NCI-H345 treated with DMSO at 0.1 percent for 48 hours (cell line): Measurements from ENCODE around the gene ENTPD6.

Experiments
- DNase-seq: peaks from one replicate; lab custom pipeline; 2025; ENCODE audit not compliant: unreplicated experiment; lab: John Stamatoyannopoulos, UW

ENTPD6 gene

DNA sequence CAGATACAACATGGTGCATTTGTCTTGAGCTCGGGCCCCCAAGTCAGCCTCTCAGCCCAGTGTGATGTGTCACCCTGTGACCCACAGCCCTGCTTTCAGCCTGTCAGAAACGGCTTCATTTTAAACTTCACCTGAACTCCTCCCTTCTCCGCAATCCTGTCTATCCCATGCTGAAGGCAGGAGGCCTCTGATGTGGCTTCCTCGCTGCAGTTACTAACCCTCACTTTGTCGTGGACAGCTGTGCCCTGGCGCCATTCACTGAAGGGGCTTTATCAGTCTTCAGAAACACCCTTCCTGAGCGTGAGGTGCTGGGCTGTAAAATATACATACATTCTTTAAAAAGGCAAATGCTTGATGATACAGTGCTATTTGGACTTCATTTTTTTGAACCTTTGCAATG is 7.9 kb upstream of the ENTPD6 start:
- DNase-seq, result no peak

DNA sequence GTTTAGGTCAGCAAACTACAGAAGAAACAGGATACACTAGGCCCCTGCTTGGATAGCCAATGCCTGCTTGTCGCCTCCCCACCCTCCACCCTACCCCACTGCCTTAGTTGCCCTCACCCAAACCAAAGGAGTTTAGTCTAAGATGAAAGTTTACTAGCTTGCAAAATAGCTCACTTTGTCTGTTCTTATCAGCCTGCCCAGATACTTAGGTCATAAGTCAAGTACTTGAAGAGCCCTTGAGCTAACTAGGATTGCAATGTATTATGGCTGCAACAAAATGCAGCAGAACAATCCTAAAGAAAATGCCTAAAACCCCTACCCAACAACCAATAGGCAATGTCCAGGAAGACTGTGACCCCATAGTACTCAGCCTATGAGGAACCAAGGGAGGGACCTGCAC is 7.3 kb upstream of the ENTPD6 start:
- no peak for DNase-seq

DNA sequence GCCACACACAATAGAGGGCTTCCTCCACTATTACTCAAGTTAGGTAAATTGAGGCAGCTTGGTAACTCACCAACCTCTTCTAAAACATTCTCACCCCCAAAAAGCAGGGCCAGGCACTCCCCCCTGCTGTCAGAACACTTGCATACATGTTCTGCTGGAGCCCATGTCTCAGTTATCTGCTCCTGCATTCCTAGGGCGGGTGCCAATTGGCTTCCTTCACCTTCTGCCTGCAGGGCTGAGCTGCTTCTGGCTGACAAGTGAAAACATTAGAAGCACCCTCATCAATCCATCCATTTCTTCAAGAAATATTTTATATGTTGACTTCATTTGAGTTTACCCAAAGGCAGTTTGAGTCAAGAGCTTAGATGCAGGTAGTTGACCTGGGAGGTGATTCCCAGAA is 4.5 kb upstream of the ENTPD6 start:
- no peak for DNase-seq

DNA sequence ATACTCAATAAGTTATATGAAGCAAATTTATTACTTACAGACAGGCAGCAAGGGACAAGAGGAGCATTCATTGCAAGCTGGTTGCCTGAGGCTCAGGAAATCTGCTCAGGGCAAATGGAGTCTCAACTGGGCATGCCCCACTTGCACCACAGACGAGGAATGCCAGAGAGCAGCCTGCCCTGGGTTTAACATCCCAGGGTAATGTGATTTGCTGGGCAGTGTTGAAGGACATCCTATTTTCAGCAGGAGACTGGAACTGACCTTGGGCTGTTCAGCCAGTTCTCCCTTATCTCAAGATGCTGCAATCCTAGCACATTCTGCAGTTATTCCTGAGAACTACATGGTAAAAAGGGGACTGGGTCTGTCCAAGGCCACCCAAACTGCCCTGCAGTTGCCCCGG is 3.8 kb upstream of the ENTPD6 start:
- DNase-seq, result no peak

DNA sequence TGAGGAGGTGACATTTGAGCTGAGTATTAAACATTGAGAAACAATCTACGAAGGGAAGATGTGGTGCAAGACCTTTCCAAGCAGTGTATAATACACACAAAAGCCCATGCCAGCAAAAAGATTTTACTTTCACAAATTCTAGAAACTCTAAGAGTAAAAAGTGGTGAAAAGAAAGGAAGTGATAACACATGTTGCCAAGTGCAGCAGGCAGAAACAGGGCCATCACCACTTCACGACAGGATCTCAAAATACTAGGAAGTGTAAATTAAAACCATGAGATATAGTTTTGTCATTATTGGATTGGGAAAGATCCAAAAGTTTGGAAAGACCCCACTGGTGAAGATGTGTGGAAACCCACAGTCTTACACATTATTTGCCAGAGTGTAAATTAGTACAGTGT is 1.7 kb upstream of the ENTPD6 start:
- no peak for DNase-seq

DNA sequence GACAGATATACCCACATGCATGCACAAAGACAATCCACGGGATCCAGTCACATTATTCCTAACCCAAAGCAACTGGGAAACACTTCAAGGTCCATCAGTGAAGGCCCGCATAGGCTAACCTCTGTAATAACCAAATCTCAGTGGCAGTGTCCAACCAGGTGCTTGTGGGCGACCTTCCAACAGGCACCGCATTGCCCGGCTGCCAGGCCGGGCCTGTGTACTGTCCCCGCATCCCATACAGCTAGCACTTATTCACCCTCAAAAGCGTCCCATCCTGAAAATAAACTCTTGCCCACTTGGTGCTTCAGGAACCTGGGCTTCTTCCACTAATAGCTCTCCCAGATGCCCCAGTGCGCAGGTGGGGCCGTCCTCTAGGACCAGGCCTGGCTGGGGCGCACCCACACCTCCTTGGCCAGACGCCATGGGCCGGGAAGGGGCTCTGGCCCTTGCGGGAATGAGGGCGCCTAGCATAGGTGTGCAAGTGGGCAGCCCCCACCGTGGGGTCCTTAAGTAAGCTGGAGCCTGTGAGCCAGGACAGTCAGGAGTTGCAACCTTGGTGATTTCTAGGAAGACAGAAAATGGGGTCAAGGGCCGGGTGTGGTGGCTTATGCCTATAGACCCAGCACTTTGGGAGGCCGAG is 1.1 kb upstream of the ENTPD6 start:
- no peak for DNase-seq

DNA sequence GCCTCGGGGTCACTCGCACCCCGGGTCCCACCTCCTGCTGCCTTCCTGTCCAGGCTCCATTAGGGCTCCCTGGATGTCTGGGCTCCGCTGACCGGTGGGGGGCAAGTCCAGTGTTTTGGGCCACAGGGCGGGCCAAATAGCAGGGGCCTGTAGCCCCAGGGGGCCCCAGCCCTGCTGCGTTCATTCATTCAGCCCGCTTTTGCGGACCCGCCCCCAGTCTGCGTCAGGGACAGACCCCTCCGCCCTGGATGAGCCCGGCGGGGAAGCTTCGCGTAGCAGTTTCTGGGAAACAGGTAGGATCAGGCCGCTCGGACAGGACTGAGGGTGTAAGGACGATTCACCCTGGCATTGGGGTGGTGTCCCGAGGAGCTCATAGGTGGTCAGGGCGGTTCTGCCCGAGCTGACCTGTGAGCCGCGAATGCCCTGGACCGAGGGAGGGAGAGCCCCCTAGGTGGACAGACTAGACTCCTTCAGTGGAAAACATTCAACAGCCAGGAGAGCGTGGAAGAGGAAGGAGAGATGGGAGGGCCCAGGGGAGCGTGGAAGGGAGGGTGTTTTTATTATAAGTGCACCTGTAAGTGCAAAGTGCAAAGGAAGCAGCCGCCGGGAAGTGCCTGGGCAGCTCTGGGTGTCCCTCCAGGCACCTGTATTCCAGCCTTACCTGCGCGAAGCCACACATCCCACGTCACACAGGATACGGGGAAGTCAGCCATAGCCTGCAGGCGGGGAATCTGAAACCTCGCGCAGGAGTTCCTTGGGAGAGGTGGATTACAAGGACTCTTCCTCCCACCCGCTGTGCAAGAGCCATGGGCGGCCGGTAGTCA is 662 bp downstream of the ENTPD6 start:
- DNase-seq, result peak; percentile 53

DNA sequence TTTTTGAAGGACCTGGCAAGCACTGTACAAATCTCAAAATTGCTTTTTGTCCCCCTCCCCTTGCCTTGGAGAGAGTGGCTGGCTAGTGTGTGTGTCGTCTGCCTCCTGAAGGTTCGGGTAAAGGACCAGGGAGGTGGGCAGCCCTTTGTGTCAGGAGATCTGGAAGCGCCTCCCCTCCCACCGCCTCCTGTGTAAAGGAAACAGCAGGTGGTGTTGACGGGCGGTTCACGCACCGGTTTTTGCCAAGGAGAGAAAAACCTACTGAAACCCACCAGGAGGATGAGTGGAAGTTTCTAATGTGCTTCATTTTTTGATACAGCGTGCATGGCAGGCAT is 1.2 kb downstream of the ENTPD6 start:
- DNase-seq, result peak; percentile 53

DNA sequence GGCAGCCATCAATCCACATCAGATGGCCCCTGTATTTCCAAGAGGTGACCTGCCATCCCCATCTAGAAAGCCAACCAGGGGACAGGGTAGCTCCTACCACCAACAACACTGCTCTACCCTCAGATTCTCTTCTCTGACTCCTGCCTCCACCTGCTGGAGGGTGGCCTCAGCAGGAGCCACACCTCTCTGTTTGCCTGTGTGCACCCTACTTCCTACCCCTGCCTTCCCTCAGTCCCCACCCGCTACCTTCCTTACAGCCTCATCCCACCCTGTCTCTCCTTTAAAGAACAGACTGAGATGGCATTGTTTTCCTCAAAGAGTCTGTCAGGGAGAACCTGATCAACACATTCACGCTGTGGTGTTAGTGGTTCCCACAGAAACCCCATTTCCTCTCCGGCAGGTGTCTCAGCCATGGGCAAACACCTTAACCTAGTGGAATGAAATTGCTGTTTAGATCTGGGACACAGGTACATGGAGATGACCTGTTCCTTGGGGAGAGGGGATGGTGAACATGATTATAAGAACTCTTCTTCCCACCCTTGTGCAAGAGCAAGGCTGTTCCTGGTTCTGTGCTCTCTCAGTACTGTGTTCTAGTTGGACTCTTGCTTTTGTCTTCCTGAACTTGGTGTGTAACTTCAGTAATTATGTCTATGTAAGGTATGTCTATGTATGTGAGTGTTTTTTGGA is 1.8 kb downstream of the ENTPD6 start:
- DNase-seq, result no peak

DNA sequence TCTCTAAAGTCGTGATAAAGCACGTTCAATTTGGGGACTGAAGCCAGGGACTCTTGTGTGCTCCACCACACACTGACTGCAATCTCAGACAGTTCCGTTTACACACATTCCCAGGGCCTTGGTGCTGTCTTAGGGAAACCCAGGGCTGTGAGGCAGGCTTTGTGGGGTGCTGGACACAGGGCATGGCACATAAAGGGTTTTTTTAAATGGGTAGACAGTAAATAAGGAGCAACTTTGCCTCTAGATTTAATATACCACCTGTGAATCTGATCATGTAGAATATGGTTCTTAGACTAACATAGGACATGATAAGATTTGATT is 2.3 kb downstream of the ENTPD6 start:
- no peak for DNase-seq

DNA sequence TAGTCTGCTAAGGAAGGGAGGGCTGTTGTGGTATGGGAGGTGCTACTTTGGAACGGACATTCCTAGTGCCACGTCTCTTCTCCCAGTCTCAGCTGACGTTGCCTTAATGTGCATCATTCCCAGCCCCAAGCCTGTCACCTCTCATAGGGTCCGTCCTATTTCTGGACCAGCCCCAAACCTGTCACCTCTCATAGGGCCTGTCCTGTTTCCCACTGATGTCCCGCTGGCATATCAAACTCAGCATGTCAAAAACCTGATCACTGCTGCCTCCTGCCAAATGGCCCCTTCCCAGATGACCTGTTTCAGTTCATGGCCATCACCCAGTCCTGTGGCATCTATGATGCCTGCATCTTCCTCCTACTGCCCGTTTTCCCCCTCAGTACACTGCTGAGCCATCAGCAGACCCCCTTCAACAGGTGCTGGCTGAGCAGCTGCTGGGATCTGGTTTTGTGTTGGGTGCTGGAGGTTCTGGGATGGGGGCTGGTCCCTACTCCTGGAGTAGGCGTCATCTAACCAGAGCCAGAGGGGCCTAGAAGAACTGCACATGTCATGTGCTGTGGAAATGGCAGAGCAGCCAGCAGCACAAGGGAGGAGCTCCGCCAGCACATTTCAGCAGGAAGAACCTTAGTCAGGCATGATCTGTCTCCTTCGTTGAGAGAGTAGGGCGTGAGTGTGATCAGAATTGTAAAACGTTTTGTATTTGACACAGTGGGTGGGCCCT is 3.3 kb downstream of the ENTPD6 start:
- DNase-seq, result no peak

DNA sequence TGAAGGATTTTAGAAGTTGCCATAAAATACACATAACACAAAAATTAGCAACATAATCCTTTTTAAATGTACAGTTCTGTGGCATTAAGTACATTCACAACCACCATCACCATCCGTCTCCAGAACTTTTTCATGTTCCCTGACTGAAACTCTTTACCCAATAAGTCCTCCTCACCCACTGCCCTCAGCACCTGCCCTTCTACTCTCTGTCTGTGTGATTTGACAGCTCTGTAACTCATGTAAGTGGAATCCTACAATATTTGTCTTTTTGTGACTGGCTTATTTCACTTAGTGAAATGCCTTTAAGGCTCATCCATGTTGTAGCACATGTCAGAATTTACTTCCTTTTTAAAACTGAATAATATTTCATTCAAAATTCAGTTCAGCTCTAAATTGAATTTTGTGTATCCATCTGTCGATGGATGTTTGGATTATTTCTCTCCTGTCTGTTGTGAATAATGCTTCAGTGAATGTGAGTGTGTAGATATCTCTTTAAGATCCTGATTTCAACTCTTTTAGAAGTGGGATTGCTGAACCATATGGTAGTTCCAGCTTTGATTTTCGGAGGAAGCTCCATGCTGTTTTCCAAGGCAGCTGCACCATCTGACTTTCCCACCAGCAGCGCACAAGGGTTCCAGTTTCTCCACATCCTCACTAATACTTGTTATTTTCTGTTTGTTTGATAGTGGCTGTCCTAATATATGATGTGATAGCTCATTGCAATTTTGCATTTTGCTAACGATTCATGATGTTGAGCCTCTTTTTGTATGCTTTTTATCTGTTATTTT is 4.2 kb downstream of the ENTPD6 start:
- no peak for DNase-seq

DNA sequence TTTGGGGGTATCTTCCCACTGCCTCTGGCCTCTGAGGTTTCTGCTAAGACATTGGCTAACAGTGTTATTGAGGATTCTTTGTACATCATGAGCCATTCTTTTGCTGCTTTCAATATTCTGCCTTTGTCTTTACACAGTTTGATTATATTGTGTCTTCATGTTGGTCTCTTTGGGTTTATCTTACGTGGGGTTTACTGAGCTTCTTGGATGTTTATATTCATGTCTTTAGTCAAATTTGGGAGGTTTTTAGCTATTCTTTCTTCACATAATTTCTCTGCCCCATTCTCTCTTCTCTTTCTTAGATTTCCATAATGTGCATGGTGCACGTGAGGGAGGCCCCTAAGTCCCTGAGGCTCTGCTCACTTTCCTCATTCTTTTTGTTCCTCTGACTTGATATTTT is 7.6 kb downstream of the ENTPD6 start:
- DNase-seq, result no peak

DNA sequence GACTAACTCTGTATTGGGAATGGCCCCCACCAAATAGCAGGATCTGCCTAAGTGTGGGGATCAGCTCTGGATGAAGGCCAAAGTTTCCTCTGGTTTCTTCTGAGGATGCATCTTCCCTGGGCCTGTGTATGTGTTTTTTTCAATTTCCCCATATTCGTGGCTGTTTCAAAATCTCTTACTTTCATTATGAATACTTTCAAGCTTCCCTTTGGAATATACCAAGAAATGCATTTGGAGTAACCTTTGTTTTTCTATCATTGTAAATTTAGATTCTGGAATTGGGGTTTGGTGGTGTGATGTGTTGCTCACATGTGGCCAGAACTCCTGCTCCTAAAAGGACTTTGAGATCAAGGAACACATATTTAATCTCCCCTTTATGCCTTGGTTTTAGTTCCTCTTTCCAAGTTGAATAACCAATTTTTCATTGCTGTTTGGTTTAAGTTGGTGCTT is 8.4 kb downstream of the ENTPD6 start:
- DNase-seq, result no peak

DNA sequence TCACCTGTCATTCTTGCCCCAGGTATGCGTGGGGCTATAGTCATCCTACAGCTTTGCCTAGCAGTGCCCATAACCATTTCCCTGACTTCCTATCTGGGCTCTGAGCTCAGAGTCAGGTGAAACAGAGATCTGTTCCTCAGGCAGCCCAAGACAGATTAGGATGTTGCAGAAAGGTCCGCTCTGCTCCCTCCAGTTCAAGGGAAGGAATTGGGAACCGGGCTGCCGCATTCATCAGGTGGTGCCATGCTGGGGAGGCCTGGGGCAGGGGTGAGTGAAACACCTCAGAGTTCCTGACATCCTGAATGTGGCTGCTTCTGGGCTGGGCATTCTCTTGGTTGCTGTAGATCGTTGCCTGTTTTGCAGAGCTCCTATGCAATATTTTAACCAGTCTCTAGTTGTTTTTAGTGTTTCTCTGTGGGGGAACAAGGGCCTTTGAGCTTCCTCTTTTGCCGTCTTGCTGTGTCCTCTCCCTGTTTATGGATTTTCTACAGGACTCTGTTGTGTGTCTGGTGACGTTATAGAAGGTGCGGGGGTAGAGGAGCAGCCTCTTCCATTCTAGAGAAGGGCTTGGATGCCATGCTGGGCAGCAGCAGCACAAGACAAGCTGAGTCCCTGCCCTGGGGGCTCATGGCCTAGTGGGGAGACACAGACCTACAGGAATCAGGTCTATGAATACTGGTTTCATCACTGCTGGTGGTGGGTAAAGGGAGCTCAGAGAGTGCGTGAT is 9.2 kb downstream of the ENTPD6 start:
- no peak for DNase-seq

DNA sequence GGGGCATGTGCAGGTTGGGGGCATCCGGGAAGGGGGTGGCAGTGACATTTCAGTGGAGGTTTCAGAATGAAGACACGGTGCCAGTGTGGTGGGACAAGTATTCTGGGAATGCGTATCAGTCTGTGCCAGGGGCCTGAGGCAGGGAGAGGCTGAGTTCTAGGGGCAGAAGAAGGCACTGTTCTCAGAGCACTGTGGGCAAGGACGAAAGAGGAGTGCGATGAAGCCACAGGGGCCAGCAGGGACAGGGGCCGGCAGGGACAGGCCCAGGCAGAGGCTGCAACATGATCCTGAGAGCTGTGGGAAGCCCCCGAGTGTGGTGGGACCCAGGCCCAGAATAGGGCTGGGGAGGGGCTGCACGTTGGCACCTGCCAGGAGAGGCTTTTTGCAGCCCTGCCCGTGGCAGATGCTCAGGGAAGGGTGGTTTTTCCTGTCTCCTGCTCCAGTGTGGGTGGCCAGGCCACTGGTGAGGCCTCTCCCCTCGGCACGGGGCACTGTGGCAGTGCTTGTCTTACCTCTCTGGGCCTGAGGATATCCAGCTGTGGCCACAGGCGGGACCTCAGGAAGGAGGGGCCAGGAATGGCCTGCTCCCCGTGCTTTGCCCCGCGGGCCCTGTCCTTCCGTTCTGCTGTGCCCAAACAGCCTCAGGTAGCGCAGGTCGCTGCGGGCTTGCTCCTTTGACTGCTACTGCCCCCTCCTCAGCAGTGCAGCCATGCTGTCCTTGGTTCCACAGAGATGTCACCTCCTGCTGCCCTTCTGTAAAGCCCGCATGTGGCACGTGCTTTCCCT is 10.0 kb downstream of the ENTPD6 start:
- no peak for DNase-seq

DNA sequence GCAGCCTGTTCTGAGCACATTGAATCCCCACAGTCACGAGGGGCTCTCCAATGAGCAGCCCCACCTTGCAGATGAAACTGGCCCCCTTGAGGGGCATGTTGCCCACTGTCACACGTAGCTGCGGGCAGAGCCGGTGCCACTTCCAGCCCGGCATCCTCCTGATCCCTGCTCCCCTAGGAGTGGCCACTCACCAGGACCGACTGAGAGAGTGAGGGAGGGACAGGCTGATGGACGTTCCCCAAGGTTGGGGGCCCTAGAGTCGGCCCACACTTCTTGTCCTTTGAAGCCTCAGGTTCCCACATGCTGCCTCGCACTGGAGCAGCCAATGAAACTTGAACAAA is 10.5 kb downstream of the ENTPD6 start:
- DNase-seq, result no peak

DNA sequence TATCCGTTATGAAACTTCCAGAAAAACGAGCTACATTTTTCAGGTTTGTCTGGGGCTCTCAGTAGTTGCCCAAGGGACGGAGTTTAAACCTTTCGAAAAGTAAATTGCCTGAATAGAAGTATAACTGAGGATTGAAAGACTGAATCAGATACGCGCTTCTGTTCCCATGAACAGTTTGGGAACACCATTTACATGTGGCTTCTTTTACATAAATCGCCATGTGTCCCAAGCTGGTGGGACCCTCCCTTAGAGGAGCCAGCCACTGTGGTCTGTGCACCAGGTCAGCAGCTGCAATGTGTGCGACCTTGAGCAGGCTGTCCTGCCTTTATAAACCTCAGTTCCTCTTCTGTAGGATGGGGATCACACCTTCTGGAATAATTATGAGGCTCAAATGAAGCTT is 11.0 kb downstream of the ENTPD6 start:
- DNase-seq, result no peak

DNA sequence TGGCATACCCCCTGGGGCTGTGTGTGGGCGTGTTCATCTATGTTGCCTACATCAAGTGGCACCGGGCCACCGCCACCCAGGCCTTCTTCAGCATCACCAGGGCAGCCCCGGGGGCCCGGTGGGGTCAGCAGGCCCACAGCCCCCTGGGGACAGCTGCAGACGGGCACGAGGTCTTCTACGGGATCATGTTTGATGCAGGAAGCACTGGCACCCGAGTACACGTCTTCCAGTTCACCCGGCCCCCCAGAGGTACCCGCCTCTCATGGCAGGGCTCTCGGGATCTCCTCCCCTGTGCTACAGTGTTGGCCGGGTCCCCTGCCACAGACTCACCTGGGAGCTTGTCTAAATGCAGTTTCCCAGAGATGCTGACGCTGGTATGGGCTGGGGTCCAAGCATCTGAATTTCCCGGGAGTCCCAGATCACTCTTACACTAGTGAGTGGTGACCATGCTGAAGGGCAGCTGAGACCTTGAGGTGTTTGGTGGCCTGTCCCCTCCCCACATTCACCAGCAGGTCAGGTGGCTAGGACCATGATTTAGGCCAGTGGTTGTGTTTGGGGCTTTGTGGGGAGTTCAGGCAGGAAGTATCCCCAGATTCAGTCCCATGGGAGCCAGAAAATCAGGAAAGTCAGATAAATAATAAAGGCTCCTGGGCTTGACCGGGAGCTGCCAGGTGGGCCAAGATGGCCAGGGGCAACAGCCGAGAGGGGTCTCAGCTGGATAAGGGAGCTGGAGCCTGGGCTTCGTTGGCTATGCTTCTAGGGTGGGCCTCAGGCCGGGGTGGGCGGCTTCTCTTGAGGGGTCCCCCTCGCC is 11.8 kb downstream of the ENTPD6 start:
- DNase-seq, result no peak
